ENCODE measurements around the gene NDUFA5. TPM values are rescaled to one million over a fixed set of nuclear protein-coding genes. Genes with fewer than 3 reads are reported as not detected.
A peak's percentile ranks its signal among the peaks of the same experiment; 100 is the strongest.

NDUFA5 gene
- polyA plus RNA-seq, 1 donor (not counting 4 experiments of a cell fraction or from before 2014, with no cell fraction given): 36.9 TPM

GRCh38 chr7:123498031-123498430 lies 59.6 kb downstream of the NDUFA5 start:
- Histone ChIP-seq H3K4me1 (ENCODE audit: control insufficient read depth, extremely low read depth, insufficient read depth, low read length) (no peaks in the 10 kb centered on the region), H2AFZ (ENCODE audit: control insufficient read depth, low read length) (no peak overlapping the region), H3K9me3 (ENCODE audit: control insufficient read depth, low read depth, low read length) (no peaks in the 10 kb centered on the region), H3K4me2 (ENCODE audit: control insufficient read depth, extremely low read depth, insufficient read depth, low read depth, low read length) (no peak overlapping the region), H3K9ac (ENCODE audit: control insufficient read depth, extremely low read depth, insufficient read depth, low read length) (no peak overlapping the region), H3K36me3 (ENCODE audit: control insufficient read depth in 2 of 2, extremely low read depth in 1 of 2, insufficient read depth in 2 of 2, low read length in 2 of 2) (no peaks in the 10 kb centered on the region), H4K20me1 (ENCODE audit: control insufficient read depth, extremely low read depth, insufficient read depth, low read length) (no peaks in the 10 kb centered on the region), H3K4me3 (ENCODE audit: control insufficient read depth in 2 of 3, extremely low read depth in 1 of 3, insufficient read depth in 2 of 3, low read depth in 1 of 3, low read length in 3 of 3) (no peak overlapping the region), H3K79me2 (ENCODE audit: control insufficient read depth, insufficient read depth, low read length) (no peaks in the 10 kb centered on the region), H3K9me1 (ENCODE audit: control insufficient read depth, extremely low read depth, insufficient read depth, low read length) (no peaks in the 10 kb centered on the region), H3K27ac (ENCODE audit: control insufficient read depth, insufficient read depth, low read length) (no peak overlapping the region), H3K27me3 (ENCODE audit: control insufficient read depth, extremely low read depth, insufficient read depth, low read length) (no peaks in the 10 kb centered on the region)
- dilution Hi-C loops (cut with MboI; ENCODE audit: extremely low pct_ligation_motif_present, low sequenced_read_pairs): no loop called here
- FAIRE-seq (no peak), DNase-seq (ENCODE audit: low read depth, low spot score) (no peak)
- TF ChIP-seq EZH2 (IDR thresholded peaks at IDR 0.05; ENCODE audit: low read length) (no peak), CTCF (optimal IDR thresholded peaks at IDR 0.05 in 1 of 3, IDR thresholded peaks at IDR 0.05 in 1 of 3, conservative IDR thresholded peaks at IDR 0.05 in 1 of 3; ENCODE audit: extremely low read depth in 1 of 3, insufficient read depth in 2 of 3, low read length in 3 of 3) (no peak)

- dilution Hi-C loops (cut with MboI; ENCODE audit: extremely low pct_ligation_motif_present, low sequenced_read_pairs): no loop called here
- Histone ChIP-seq H3K9me1 (ENCODE audit: control insufficient read depth, extremely low read depth, insufficient read depth, low read length) (no peaks in the 10 kb centered on the region), H3K36me3 (ENCODE audit: control insufficient read depth in 2 of 2, extremely low read depth in 1 of 2, insufficient read depth in 2 of 2, low read length in 2 of 2) (no peaks in the 10 kb centered on the region), H3K4me2 (ENCODE audit: control insufficient read depth, extremely low read depth, insufficient read depth, low read depth, low read length) (no peak overlapping the region), H3K9me3 (ENCODE audit: control insufficient read depth, low read depth, low read length) (no peaks in the 10 kb centered on the region), H3K4me1 (ENCODE audit: control insufficient read depth, extremely low read depth, insufficient read depth, low read length) (no peaks in the 10 kb centered on the region), H3K27me3 (ENCODE audit: control insufficient read depth, extremely low read depth, insufficient read depth, low read length) (no peaks in the 10 kb centered on the region), H3K4me3 (ENCODE audit: control insufficient read depth in 2 of 3, extremely low read depth in 1 of 3, insufficient read depth in 2 of 3, low read depth in 1 of 3, low read length in 3 of 3) (no peak overlapping the region), H3K27ac (ENCODE audit: control insufficient read depth, insufficient read depth, low read length) (no peak overlapping the region), H4K20me1 (ENCODE audit: control insufficient read depth, extremely low read depth, insufficient read depth, low read length) (no peaks in the 10 kb centered on the region), H3K79me2 (ENCODE audit: control insufficient read depth, insufficient read depth, low read length) (no peaks in the 10 kb centered on the region), H2AFZ (ENCODE audit: control insufficient read depth, low read length) (no peak overlapping the region), H3K9ac (ENCODE audit: control insufficient read depth, extremely low read depth, insufficient read depth, low read length) (no peak overlapping the region)
- FAIRE-seq: no peak
- no peak for DNase-seq (ENCODE audit: low read depth, low spot score)
- TF ChIP-seq EZH2 (IDR thresholded peaks at IDR 0.05; ENCODE audit: low read length): no peak
- peak in 2 of 3 experiments; percentile 23 to 40 for TF ChIP-seq CTCF (optimal IDR thresholded peaks at IDR 0.05 in 1 of 3, IDR thresholded peaks at IDR 0.05 in 1 of 3, conservative IDR thresholded peaks at IDR 0.05 in 1 of 3; ENCODE audit: extremely low read depth in 1 of 3, insufficient read depth in 2 of 3, low read length in 3 of 3)
Measured at GRCh38 chr7:123494193-123494796, 63.3 kb downstream of the NDUFA5 start.
